H9 (cell line): ENCODE data around the gene DDX21. TPM values are rescaled to one million over a fixed set of nuclear protein-coding genes. Genes with fewer than 3 reads are reported as not detected.

Source experiments
- DNase-seq: peaks from one replicate; pipeline ENCODE4 v3.0.0-alpha.2; 2017
- H2AFZ ChIP-seq: one replicate; pipeline ENCODE4 v1.6.1; 2013; ENCODE audit warnings: mild to moderate bottlenecking, low read length, control low read depth, moderate library complexity
- H2AK5ac ChIP-seq: 2 replicates; pipeline ENCODE4 v1.6.1; 2013; ENCODE audit warnings: low read length, control low read depth, mixed read lengths; ENCODE audit not compliant: insufficient read length
- H2BK120ac ChIP-seq: one replicate; pipeline ENCODE4 v1.6.1; 2013; ENCODE audit warnings: low read depth, mild to moderate bottlenecking, low read length, control low read depth, inconsistent platforms; ENCODE audit not compliant: poor library complexity, severe bottlenecking
- H2BK12ac ChIP-seq: 2 replicates; pipeline ENCODE4 v1.6.1; 2013; ENCODE audit warnings: low read length, control low read depth, mixed read lengths, low read depth; ENCODE audit not compliant: insufficient read length
- H2BK15ac ChIP-seq: 2 replicates; pipeline ENCODE4 v1.6.1; 2013; ENCODE audit warnings: low read depth, low read length, control low read depth
- H2BK20ac ChIP-seq: one replicate; pipeline ENCODE4 v1.6.1; 2013; ENCODE audit warnings: low read depth, mild to moderate bottlenecking, low read length, control low read depth, inconsistent platforms; ENCODE audit not compliant: poor library complexity, severe bottlenecking
- H2BK5ac ChIP-seq: 2 replicates; pipeline ENCODE4 v1.6.1; 2013; ENCODE audit warnings: low read length, control low read depth, mixed read lengths; ENCODE audit not compliant: insufficient read length
- H3K14ac ChIP-seq: 2 replicates; pipeline ENCODE4 v1.6.1; 2013; ENCODE audit warnings: low read length, control low read depth; ENCODE audit not compliant: insufficient read depth
- H3K18ac ChIP-seq: 2 replicates; pipeline ENCODE4 v1.6.1; 2013; ENCODE audit warnings: low read depth, mild to moderate bottlenecking, mixed read lengths, low read length, control low read depth; ENCODE audit not compliant: insufficient read length
- H3K23ac ChIP-seq: 2 replicates; pipeline ENCODE4 v1.6.1; 2013; ENCODE audit warnings: low read length, control low read depth, mixed read lengths, low read depth; ENCODE audit not compliant: insufficient read length
- H3K23me2 ChIP-seq: 2 replicates; pipeline ENCODE4 v1.6.1; 2013; ENCODE audit warnings: low read depth, mild to moderate bottlenecking, mixed read lengths, low read length, control low read depth; ENCODE audit not compliant: insufficient read length, poor library complexity, severe bottlenecking
- H3K27ac ChIP-seq: 2 replicates; pipeline ENCODE4 v1.5.1; 2013; ENCODE audit warnings: low read length, control low read depth, mixed read lengths, low read depth; ENCODE audit not compliant: insufficient read length
- H3K27me3 ChIP-seq: 2 replicates; pipeline ENCODE4 v1.6.1; 2013; ENCODE audit warnings: low read length, control low read depth, inconsistent platforms; ENCODE audit not compliant: insufficient read depth
- H3K4ac ChIP-seq: 2 replicates; pipeline ENCODE4 v1.6.1; 2013; ENCODE audit warnings: low read depth, mild to moderate bottlenecking, control low read depth, inconsistent platforms, low read length, moderate library complexity
- H3K4me1 ChIP-seq: 2 replicates; pipeline ENCODE4 v1.6.1; 2013; ENCODE audit warnings: low read length, control low read depth, inconsistent platforms; ENCODE audit not compliant: insufficient read depth
- H3K4me2 ChIP-seq: 2 replicates; pipeline ENCODE4 v1.6.1; 2013; ENCODE audit warnings: low read length, control low read depth, mixed read lengths; ENCODE audit not compliant: insufficient read length, insufficient read depth
- H3K56ac ChIP-seq: 2 replicates; pipeline ENCODE4 v1.6.1; 2013; ENCODE audit warnings: low read depth, mild to moderate bottlenecking, mixed read lengths, low read length, control low read depth; ENCODE audit not compliant: insufficient read length
- H3K79me1 ChIP-seq: 2 replicates; pipeline ENCODE4 v1.6.1; 2013; ENCODE audit warnings: low read depth, mild to moderate bottlenecking, moderate library complexity, low read length, control low read depth, inconsistent platforms; ENCODE audit not compliant: insufficient read depth, poor library complexity, severe bottlenecking
- H3K79me2 ChIP-seq: 2 replicates; pipeline ENCODE4 v1.6.1; 2013; ENCODE audit warnings: low read length, control low read depth, inconsistent platforms; ENCODE audit not compliant: insufficient read depth
- H3K9ac ChIP-seq: 2 replicates; pipeline ENCODE4 v1.6.1; 2013; ENCODE audit warnings: low read length, control low read depth, mixed read lengths; ENCODE audit not compliant: insufficient read length; ENCODE audit errors: extremely low read depth
- H3K9me3 ChIP-seq: one replicate; pipeline ENCODE4 v1.6.1; 2013; ENCODE audit warnings: low read depth, low read length, inconsistent platforms; ENCODE audit not compliant: control insufficient read depth
- H3T11ph ChIP-seq: one replicate; pipeline ENCODE4 v1.6.1; 2013; ENCODE audit warnings: mild to moderate bottlenecking, low read length, control low read depth, inconsistent platforms
- H4K20me1 ChIP-seq: one replicate; pipeline ENCODE4 v1.6.1; 2013; ENCODE audit not compliant: control insufficient read depth, insufficient read length, insufficient read depth
- H4K5ac ChIP-seq: 2 replicates; pipeline ENCODE4 v1.6.1; 2013; ENCODE audit warnings: low read depth, mild to moderate bottlenecking, mixed read lengths, low read length, control low read depth; ENCODE audit not compliant: insufficient read length
- H4K8ac ChIP-seq: replicated peaks from 2 replicates; pipeline ENCODE4 v1.6.1; 2013; ENCODE audit warnings: low read length, control low read depth, mixed read lengths, low read depth; ENCODE audit not compliant: insufficient read length
- H4K91ac ChIP-seq: 2 replicates; pipeline ENCODE4 v1.6.1; 2013; ENCODE audit warnings: low read depth, mild to moderate bottlenecking, moderate library complexity, mixed read lengths, low read length, control low read depth; ENCODE audit not compliant: insufficient read length
- H3K27ac Mint-ChIP-seq, 3 experiments: 2 replicates in 2 of 3; 3 replicates in 1 of 3; pipeline ENCODE4 v1.8.0; 2020 to 2021; ENCODE audit warnings: mixed read lengths in 3 of 3, mild to moderate bottlenecking in 1 of 3, moderate library complexity in 1 of 3
- H3K27me3 Mint-ChIP-seq: 2 replicates; pipeline ENCODE4 v1.8.0; 2021; ENCODE audit warnings: low read depth, mild to moderate bottlenecking, moderate library complexity, mixed read lengths
- H3K36me3 Mint-ChIP-seq, 3 experiments: 2 replicates in 2 of 3; 3 replicates in 1 of 3; pipeline ENCODE4 v1.8.0; 2020 to 2021; ENCODE audit warnings: low read depth in 3 of 3, mixed read lengths in 3 of 3; ENCODE audit not compliant: insufficient read depth in 1 of 3
- H3K4me1 Mint-ChIP-seq, 2 experiments: 2 replicates each; pipeline ENCODE4 v1.8.0; 2020; ENCODE audit warnings: mixed read lengths in 2 of 2
- H3K4me3 Mint-ChIP-seq, 2 experiments: 2 replicates in 1 of 2; 3 replicates in 1 of 2; pipeline ENCODE4 v1.8.0; 2020 to 2021; ENCODE audit warnings: mild to moderate bottlenecking in 2 of 2, mixed read lengths in 2 of 2, moderate library complexity in 1 of 2
- H3K9me3 Mint-ChIP-seq, 2 experiments: 2 replicates in 1 of 2; 3 replicates in 1 of 2; pipeline ENCODE4 v1.8.0; 2020; ENCODE audit warnings: mild to moderate bottlenecking in 2 of 2, mixed read lengths in 2 of 2, moderate library complexity in 1 of 2
- CTCF ChIP-seq: fragments of 200-600 bp; sonication (generic); conservative IDR thresholded peaks from 3 replicates; pipeline ENCODE4 v1.8.0; 2021; ENCODE audit warnings: antibody characterized with exemption, mild to moderate bottlenecking
- WGBS: extraction: QIAGEN DNeasy Blood & Tissue Kit; methylation state at CpG from one replicate; pipeline ENCODE4 v1.1.7; 2013; ENCODE audit warnings: missing lambda C conversion rate, low lambda C conversion rate, mixed read lengths; ENCODE audit not compliant: insufficient read length; ENCODE audit errors: extremely low coverage; 5-methylcytosine and 5-hydroxymethylcytosine counted together
- total RNA-seq: library from RNA; stranded (reverse); gene quantifications from 2 replicates; pipeline ENCODE4 v1.2.1, GENCODE V29; 2021

The DDX21 gene
- total RNA-seq, 1 experiment from 2014 or later, result 180 TPM

- H4K91ac ChIP-seq, result no peak overlapping the region
- Mint-ChIP-seq H3K9me3 (no peaks in the 10 kb centered on the region), H3K4me3 (no peak overlapping the region), H3K4me1 (peaks cover 5 to 8% of the 10 kb centered on the region in 2 experiments), H3K27ac (peak overlapping the region in 1 of 3 experiments; percentile 55; a peak in 2 of 7 replicates), H3K27me3 (no peaks in the 10 kb centered on the region), H3K36me3 (peaks cover 2 to 18% (median 15%) of the 10 kb centered on the region in 3 experiments; a peak in 5 of 7 replicates)
- H3K23ac ChIP-seq, result no peak overlapping the region
- H4K20me1 ChIP-seq, result no peaks in the 10 kb centered on the region
- H2BK120ac ChIP-seq, result no peak overlapping the region
- H3K79me2 ChIP-seq, result peaks cover 11% of the 10 kb centered on the region; the same call in 1 of the 2 replicates
- H2AFZ ChIP-seq, result no peak overlapping the region
- no peaks in the 10 kb centered on the region for H3K9me3 ChIP-seq
- H3K9ac ChIP-seq, result no peak overlapping the region
- no peak overlapping the region for H2BK12ac ChIP-seq
- no peak overlapping the region for H3K4ac ChIP-seq
- TF ChIP-seq CTCF, result no peak
- H3K4me1 ChIP-seq, result no peaks in the 10 kb centered on the region
- no peaks in the 10 kb centered on the region for H3K23me2 ChIP-seq
- no peak overlapping the region for H3T11ph ChIP-seq
- H3K18ac ChIP-seq, result no peak overlapping the region
- no CpG with 5 or more reads among the region's 3 CpGs for WGBS
- H3K79me1 ChIP-seq, result no peaks in the 10 kb centered on the region
- no peak overlapping the region for H3K56ac ChIP-seq
- H2AK5ac ChIP-seq, result no peak overlapping the region
- no peak overlapping the region for H4K5ac ChIP-seq
- DNase-seq, result no peak
- no peak overlapping the region for H2BK20ac ChIP-seq
- no peak overlapping the region for H2BK5ac ChIP-seq
- no peaks in the 10 kb centered on the region for H3K27me3 ChIP-seq
- no peak overlapping the region for H3K4me2 ChIP-seq
- no peak overlapping the region for H4K8ac ChIP-seq
- no peak overlapping the region for H2BK15ac ChIP-seq
- no peak overlapping the region for H3K14ac ChIP-seq
- H3K27ac ChIP-seq, result no peak overlapping the region
Observed at GRCh38 chr10:68997211-68997610, 41.2 kb downstream of the DDX21 start.
